SU-DHL-6 (cell line): Measurements from ENCODE around the gene KLHL17.

Experiments
- H2AFZ ChIP-seq: fragments of 200-600 bp; sonication (generic); 2 replicates; pipeline ENCODE4 v1.6.1; 2014; ENCODE audit warnings: low read depth, mild to moderate bottlenecking, moderate library complexity, mixed read lengths, antibody characterized with exemption, low read length; ENCODE audit not compliant: severe bottlenecking
- H3F3A ChIP-seq: fragments of 200-600 bp; shearing (Covaris generic); 2 replicates; pipeline ENCODE4 v1.6.0; 2016; ENCODE audit warnings: antibody characterized with exemption, mild to moderate bottlenecking; ENCODE audit not compliant: insufficient read depth
- H3K27ac ChIP-seq: fragments of 200-600 bp; sonication (generic); 2 replicates; pipeline ENCODE4 v1.5.1; 2016; ENCODE audit warnings: low read depth, mild to moderate bottlenecking, low read length, moderate library complexity, mixed read lengths
- H3K27me3 ChIP-seq: fragments of 200-600 bp; sonication (generic), shearing (Covaris generic); 2 replicates; pipeline ENCODE4 v1.6.0; 2014; ENCODE audit warnings: mild to moderate bottlenecking, low read length
- H3K36me3 ChIP-seq: fragments of 200-600 bp; sonication (generic); 2 replicates; pipeline ENCODE4 v1.6.1; 2014; ENCODE audit warnings: mild to moderate bottlenecking, low read length, mixed read lengths
- H3K4me2 ChIP-seq: fragments of 300-600, 200-600 bp; shearing (Covaris generic), sonication (generic); 2 replicates; pipeline ENCODE4 v1.6.0; 2014; ENCODE audit warnings: low read length, low read depth, mild to moderate bottlenecking; ENCODE audit not compliant: poor library complexity, severe bottlenecking
- H3K4me3 ChIP-seq: fragments of 200-600 bp; sonication (generic); 2 replicates; pipeline ENCODE4 v1.5.1; 2014; ENCODE audit warnings: antibody characterized with exemption, low read length, mild to moderate bottlenecking, mixed read lengths; ENCODE audit not compliant: insufficient read depth, poor library complexity, severe bottlenecking
- H3K79me2 ChIP-seq: fragments of 200-600 bp; sonication (generic); 2 replicates; pipeline ENCODE4 v1.6.1; 2014; ENCODE audit warnings: mild to moderate bottlenecking, low read length, moderate library complexity; ENCODE audit not compliant: insufficient read depth
- H3K9ac ChIP-seq: fragments of 200-600 bp; sonication (generic); 2 replicates; pipeline ENCODE4 v1.7.0; 2014; ENCODE audit warnings: mild to moderate bottlenecking, low read length
- H3K9me2 ChIP-seq: fragments of 200-600 bp; sonication (generic); replicated peaks from 2 replicates; pipeline ENCODE4 v1.6.1; 2014; ENCODE audit warnings: low read length; ENCODE audit not compliant: insufficient read depth
- H3K9me3 ChIP-seq: fragments of 200-600 bp; sonication (generic); 2 replicates; pipeline ENCODE4 v1.6.1; 2014; ENCODE audit warnings: low read length, mixed read lengths; ENCODE audit not compliant: insufficient read depth
- H4K20me1 ChIP-seq: fragments of 200-600 bp; sonication (generic); 2 replicates; pipeline ENCODE4 v1.6.1; 2014; ENCODE audit warnings: low read depth, mild to moderate bottlenecking, antibody characterized with exemption, low read length, moderate library complexity, mixed read lengths
- EZH2phosphoT487 ChIP-seq: fragments of 200-600 bp; sonication (generic), shearing (Covaris generic); conservative IDR thresholded peaks from 2 replicates; pipeline ENCODE4 v1.6.1; 2018; ENCODE audit warnings: mild to moderate bottlenecking, antibody characterized with exemption, low read length, moderate library complexity, mixed read lengths
- TF ChIP-seq, protein P1 (sequence below): fragments of 200-600 bp; sonication (generic); IDR thresholded peaks from one replicate; pipeline ENCODE4 v1.5.1; 2017; ENCODE audit warnings: antibody characterized with exemption, mild to moderate bottlenecking, low read length, moderate library complexity; ENCODE audit not compliant: insufficient read depth, poor library complexity, severe bottlenecking

The KLHL17 gene

DNA sequence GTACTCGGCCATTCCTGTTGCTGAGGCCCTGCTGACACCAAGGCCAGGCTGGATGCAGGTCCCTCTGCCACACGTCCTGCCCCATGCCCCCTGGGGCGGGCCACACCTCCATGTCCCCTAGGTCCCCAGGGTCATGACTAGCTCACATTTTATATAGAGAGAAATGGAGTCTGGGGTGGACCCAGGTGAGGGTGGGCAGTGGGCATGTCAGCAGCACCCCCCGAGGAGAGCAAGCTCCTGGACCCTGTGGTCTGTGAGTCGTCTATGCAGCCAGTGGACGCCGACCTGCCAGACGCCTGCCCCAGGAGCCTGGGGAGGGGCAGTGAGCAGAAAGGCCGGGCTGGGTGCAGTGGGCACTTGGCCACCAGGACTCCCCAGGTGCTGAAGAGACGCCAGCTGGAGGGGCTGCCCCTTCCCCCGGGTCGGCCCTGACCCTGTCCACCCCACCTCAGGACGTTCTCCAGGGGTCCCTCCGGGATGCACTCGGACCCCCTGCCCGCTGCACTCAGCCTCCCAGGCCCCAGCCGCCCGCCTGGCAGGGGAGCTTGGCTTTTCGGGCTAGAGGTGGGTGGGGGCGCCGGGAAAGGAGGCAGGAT lies 20.8 kb upstream of the KLHL17 start:
- H3K27me3 ChIP-seq = no peaks in the 10 kb centered on the region

DNA sequence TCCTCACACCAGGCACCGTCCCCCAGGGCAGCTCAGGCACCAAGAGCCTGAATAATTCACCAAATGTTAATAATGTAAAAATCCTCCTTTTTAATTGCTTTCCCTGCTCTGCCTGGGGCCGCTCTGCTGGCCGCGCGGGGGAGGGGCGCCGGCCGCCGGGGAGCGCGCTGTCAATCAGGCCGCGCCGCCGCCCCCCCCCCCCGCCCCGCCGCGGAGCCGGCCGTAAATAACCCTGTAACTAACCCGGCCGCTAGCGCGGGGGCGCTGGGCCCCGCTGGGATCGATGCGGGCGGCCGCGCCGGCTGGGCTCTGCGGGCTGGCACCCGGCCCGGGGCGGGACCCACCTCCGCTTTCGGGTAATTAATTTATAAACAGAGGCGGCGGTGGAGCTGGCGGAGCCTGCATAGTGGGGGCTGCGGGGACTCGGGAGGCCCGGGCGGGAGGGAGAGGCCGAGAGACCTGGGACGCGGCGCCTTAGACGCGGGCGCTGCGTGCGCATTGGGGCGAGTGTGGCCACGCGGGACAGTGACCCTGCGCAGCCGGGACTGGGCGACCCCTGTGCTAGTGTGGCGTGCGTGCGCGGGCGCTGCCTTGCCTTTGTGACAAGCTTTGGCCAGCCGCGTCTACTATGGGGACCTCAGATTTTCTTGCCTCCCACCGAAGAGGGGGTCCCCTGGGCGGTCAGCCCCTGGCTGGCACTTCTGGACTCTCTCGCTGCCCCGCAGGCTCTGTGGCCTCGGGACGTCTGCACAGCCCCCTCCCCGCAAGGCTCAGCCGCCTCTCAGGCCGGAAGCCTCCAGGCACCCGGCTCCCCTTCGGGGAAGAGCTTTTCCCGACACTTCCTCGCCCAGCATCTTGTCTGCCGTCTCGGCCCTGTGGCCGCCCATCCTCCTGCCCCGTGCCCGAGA lies 20.0 kb upstream of the KLHL17 start:
- H3K79me2 ChIP-seq = no peaks in the 10 kb centered on the region
- no peak overlapping the region for H3K9ac ChIP-seq
- H4K20me1 ChIP-seq = no peaks in the 10 kb centered on the region
- no peak overlapping the region for H3K27ac ChIP-seq
- peak overlapping the region; percentile 27 for H3K4me2 ChIP-seq
- no peak overlapping the region for H3K4me3 ChIP-seq
- no peak; the same call in 1 of the 2 replicates for TF ChIP-seq EZH2phosphoT487
- TF ChIP-seq, protein P1, sequence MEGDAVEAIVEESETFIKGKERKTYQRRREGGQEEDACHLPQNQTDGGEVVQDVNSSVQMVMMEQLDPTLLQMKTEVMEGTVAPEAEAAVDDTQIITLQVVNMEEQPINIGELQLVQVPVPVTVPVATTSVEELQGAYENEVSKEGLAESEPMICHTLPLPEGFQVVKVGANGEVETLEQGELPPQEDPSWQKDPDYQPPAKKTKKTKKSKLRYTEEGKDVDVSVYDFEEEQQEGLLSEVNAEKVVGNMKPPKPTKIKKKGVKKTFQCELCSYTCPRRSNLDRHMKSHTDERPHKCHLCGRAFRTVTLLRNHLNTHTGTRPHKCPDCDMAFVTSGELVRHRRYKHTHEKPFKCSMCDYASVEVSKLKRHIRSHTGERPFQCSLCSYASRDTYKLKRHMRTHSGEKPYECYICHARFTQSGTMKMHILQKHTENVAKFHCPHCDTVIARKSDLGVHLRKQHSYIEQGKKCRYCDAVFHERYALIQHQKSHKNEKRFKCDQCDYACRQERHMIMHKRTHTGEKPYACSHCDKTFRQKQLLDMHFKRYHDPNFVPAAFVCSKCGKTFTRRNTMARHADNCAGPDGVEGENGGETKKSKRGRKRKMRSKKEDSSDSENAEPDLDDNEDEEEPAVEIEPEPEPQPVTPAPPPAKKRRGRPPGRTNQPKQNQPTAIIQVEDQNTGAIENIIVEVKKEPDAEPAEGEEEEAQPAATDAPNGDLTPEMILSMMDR = no peak
- no peaks in the 10 kb centered on the region for H3K36me3 ChIP-seq
- H3F3A ChIP-seq = no peaks in the 10 kb centered on the region
- H2AFZ ChIP-seq = no peak overlapping the region
- no peaks in the 10 kb centered on the region for H3K9me2 ChIP-seq
- H3K27me3 ChIP-seq = no peaks in the 10 kb centered on the region
- H3K9me3 ChIP-seq = no peaks in the 10 kb centered on the region

More for the DNA sequence above, 20.8 kb upstream of the KLHL17 start:
- Histone ChIP-seq H3K79me2 (no peaks in the 10 kb centered on the region), H3K4me3 (no peak overlapping the region), H3K9ac (no peak overlapping the region), H3K9me2 (no peaks in the 10 kb centered on the region), H3K4me2 (no peak overlapping the region), H2AFZ (no peak overlapping the region), H3K36me3 (no peaks in the 10 kb centered on the region), H4K20me1 (no peaks in the 10 kb centered on the region), H3K27ac (no peak overlapping the region), H3F3A (no peaks in the 10 kb centered on the region), H3K9me3 (no peaks in the 10 kb centered on the region)
- TF ChIP-seq EZH2phosphoT487 = no peak
- TF ChIP-seq, protein P1 = no peak

DNA sequence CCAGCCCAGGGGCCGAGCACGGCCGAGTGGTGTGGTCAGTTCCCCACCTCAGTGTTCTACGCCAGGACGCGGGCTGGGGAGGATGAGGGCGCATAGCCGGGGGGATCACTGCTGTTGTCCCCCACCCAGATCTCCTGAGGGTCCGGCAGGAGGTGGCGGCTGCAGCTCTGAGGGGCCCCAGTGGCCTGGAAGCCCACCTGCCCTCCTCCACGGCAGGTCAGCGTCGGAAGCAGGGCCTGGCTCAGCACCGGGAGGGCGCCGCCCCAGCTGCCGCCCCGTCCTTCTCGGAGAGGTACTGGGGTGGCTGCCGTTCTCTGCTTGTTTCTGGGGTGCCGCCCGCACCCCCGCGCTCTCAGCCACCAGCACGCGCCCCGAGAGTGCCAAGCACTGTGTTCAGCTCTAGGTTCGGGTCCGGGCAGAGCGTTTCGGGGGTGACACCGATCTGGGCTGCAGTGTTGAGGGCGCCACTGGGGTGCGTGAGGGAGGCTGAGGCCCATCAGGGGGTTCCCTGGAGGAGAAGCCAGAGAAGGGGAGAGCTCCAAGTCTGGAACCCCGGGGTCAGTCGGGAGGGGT lies 19.3 kb upstream of the KLHL17 start:
- no peak overlapping the region for H3K4me3 ChIP-seq
- H3K9me2 ChIP-seq = no peaks in the 10 kb centered on the region
- H2AFZ ChIP-seq = no peak overlapping the region
- TF ChIP-seq EZH2phosphoT487 = no peak
- TF ChIP-seq, protein P1 = no peak
- no peaks in the 10 kb centered on the region for H4K20me1 ChIP-seq
- H3K27me3 ChIP-seq = no peaks in the 10 kb centered on the region
- H3K79me2 ChIP-seq = no peaks in the 10 kb centered on the region
- peak overlapping the region; percentile 31 for H3K4me2 ChIP-seq
- no peaks in the 10 kb centered on the region for H3K9me3 ChIP-seq
- no peak overlapping the region for H3K27ac ChIP-seq
- no peak overlapping the region for H3K9ac ChIP-seq
- no peaks in the 10 kb centered on the region for H3F3A ChIP-seq
- H3K36me3 ChIP-seq = no peaks in the 10 kb centered on the region
